A673 (cell line): ENCODE data around the gene SIRPG.

Source experiments
- CTCF ChIP-seq: fragments of 300-800, 200-600 bp; sonication (generic); conservative IDR thresholded peaks from 2 replicates; pipeline ENCODE4 v1.5.1; 2017; ENCODE audit warnings: low read depth, mild to moderate bottlenecking, antibody characterized with exemption, low read length, moderate library complexity, mixed read lengths
- EZH2 ChIP-seq: fragments of 200-600 bp; sonication (generic); IDR thresholded peaks from 2 replicates; pipeline ENCODE4 v1.6.1; 2017; ENCODE audit warnings: borderline replicate concordance, low read depth, mild to moderate bottlenecking, mixed read lengths, antibody characterized with exemption, low read length; ENCODE audit not compliant: poor library complexity, severe bottlenecking

- no peak for TF ChIP-seq CTCF
- TF ChIP-seq EZH2 = no peak
Measured at GRCh38 chr20:1587781-1588532, 69.6 kb downstream of the SIRPG start.
